Astrocyte of the cerebellum (primary cell): Measurements from ENCODE around the gene FASTKD3.
A peak's percentile ranks its signal among the peaks of the same experiment; 100 is the strongest.

ENCODE experiments used
- DNase-seq: peaks from one replicate; pipeline ENCODE4 v3.0.0-alpha.2; 2011; ENCODE audit warnings: low read depth
- H3K4me3 ChIP-seq: 2 replicates; pipeline ENCODE4 v1.5.1; 2011; ENCODE audit warnings: mild to moderate bottlenecking, low read depth, low read length, moderate library complexity
- CTCF ChIP-seq: IDR thresholded peaks from 2 replicates; pipeline ENCODE4 v1.5.1; 2012; ENCODE audit warnings: low read length, low read depth, moderate library complexity, mild to moderate bottlenecking; ENCODE audit errors: missing control alignments
- in situ Hi-C: cut with HindIII; loops from 2 replicates; pipeline ENCODE4 v1.10.0; 2017; ENCODE audit warnings: low sequenced_read_pairs

Gene FASTKD3

GRCh38 chr5:7872517-7873130 is 3.8 kb upstream of the FASTKD3 start:
- no peak for TF ChIP-seq CTCF
- in situ Hi-C loops, result no loop called here
- H3K4me3 ChIP-seq, result no peak overlapping the region
- no peak for DNase-seq

GRCh38 chr5:7871653-7872052 is 2.8 kb upstream of the FASTKD3 start:
- in situ Hi-C loops, result no loop called here
- TF ChIP-seq CTCF, result no peak
- DNase-seq, result no peak
- H3K4me3 ChIP-seq, result no peak overlapping the region

- DNase-seq, result no peak
- peak overlapping the region; percentile 82 for H3K4me3 ChIP-seq
- TF ChIP-seq CTCF, result no peak
- in situ Hi-C loops, result no loop called here
These were observed 774 bp upstream of the FASTKD3 start for GRCh38 chr5:7869474-7870136.

GRCh38 chr5:7868427-7868772 is 431 bp downstream of the FASTKD3 start:
- in situ Hi-C loops, result no loop called here
- H3K4me3 ChIP-seq, result peak overlapping the region; percentile 82
- no peak for TF ChIP-seq CTCF
- no peak for DNase-seq

- no peak for TF ChIP-seq CTCF
- no peak for DNase-seq
- in situ Hi-C loops, result no loop called here
- H3K4me3 ChIP-seq, result no peak overlapping the region
These were observed 1.6 kb downstream of the FASTKD3 start for GRCh38 chr5:7867260-7867659.

- in situ Hi-C loops, result no loop called here
- H3K4me3 ChIP-seq, result no peak overlapping the region
- DNase-seq, result no peak
These were observed 2.6 kb downstream of the FASTKD3 start for GRCh38 chr5:7866196-7866595.

More at GRCh38 chr5:7866196-7866595, 2.6 kb downstream of the FASTKD3 start:
- TF ChIP-seq CTCF, result no peak
